ENCODE measurements around the gene PALLD.

Gene PALLD

GRCh38 chr4:168593399-168593798 is 96.5 kb downstream of the PALLD start:
- no peak for DNase-seq

- DNase-seq: no peak
These were observed 97.3 kb downstream of the PALLD start for GRCh38 chr4:168594121-168594520.

GRCh38 chr4:168598191-168598590 is 101.3 kb downstream of the PALLD start:
- peak; percentile 70 for DNase-seq

GRCh38 chr4:168600796-168601583 is 104.1 kb downstream of the PALLD start:
- DNase-seq: no peak

- DNase-seq: no peak
These were observed 105.0 kb downstream of the PALLD start for GRCh38 chr4:168601899-168602298.

GRCh38 chr4:168604496-168605373 is 107.9 kb downstream of the PALLD start:
- DNase-seq: peak; percentile 94

- peak; percentile 73 for DNase-seq
These were observed 108.6 kb downstream of the PALLD start for GRCh38 chr4:168605411-168605810.

- no peak for DNase-seq
These were observed 110.4 kb downstream of the PALLD start for GRCh38 chr4:168607215-168607614.

- DNase-seq: no peak
These were observed 111.9 kb downstream of the PALLD start for GRCh38 chr4:168608771-168609170.

GRCh38 chr4:168609369-168609768 is 112.5 kb downstream of the PALLD start:
- DNase-seq: no peak

GRCh38 chr4:168610911-168611530 is 114.2 kb downstream of the PALLD start:
- DNase-seq: peak; percentile 33

- peak; percentile 92 for DNase-seq
These were observed 115.7 kb downstream of the PALLD start for GRCh38 chr4:168612450-168613135.

- DNase-seq: peak; percentile 31
These were observed 117.0 kb downstream of the PALLD start for GRCh38 chr4:168613869-168614268.

GRCh38 chr4:168614281-168615057 is 117.6 kb downstream of the PALLD start:
- peak; percentile 60 for DNase-seq

GRCh38 chr4:168615294-168616065 is 118.6 kb downstream of the PALLD start:
- peak; percentile 98 for DNase-seq

GRCh38 chr4:168618577-168619265 is 121.9 kb downstream of the PALLD start:
- DNase-seq: peak; percentile 98

- DNase-seq: peak; percentile 57
These were observed 122.4 kb downstream of the PALLD start for GRCh38 chr4:168619266-168619631.

- peak; percentile 98 for DNase-seq
These were observed 125.1 kb downstream of the PALLD start for GRCh38 chr4:168621806-168622589.

- peak; percentile 53 for DNase-seq
These were observed 125.7 kb downstream of the PALLD start for GRCh38 chr4:168622600-168622999.
